DMS153 (cell line): ENCODE data around the gene ARMH3.

ENCODE experiments used
- DNase-seq: peaks from one replicate; lab custom pipeline; 2025; lab: John Stamatoyannopoulos, UW

ARMH3 gene

GRCh38 chr10:101830322-101831168 is 225.4 kb downstream of the ARMH3 start:
- peak; percentile 78 for DNase-seq

- DNase-seq = peak; percentile 39
Measured at GRCh38 chr10:101829561-101830315, 226.2 kb downstream of the ARMH3 start.

- DNase-seq = no peak
Measured at GRCh38 chr10:101828766-101829551, 227.0 kb downstream of the ARMH3 start.

GRCh38 chr10:101827919-101828600 is 227.9 kb downstream of the ARMH3 start:
- DNase-seq = no peak

GRCh38 chr10:101826852-101827434 is 229.0 kb downstream of the ARMH3 start:
- no peak for DNase-seq

- no peak for DNase-seq
Measured at GRCh38 chr10:101824736-101825135, 231.2 kb downstream of the ARMH3 start.

GRCh38 chr10:101818872-101819633 is 236.9 kb downstream of the ARMH3 start:
- peak; percentile 56 for DNase-seq

GRCh38 chr10:101818119-101818871 is 237.7 kb downstream of the ARMH3 start, which contains the start of gene OGA:
OGA (minus strand) TSS chr10:101818444; CDS start chr10:101818022, 422 bp downstream.
- DNase-seq = peak; percentile 100

GRCh38 chr10:101817337-101818118 is 238.4 kb downstream of the ARMH3 start:
- DNase-seq = no peak

- no peak for DNase-seq
Measured at GRCh38 chr10:101816913-101817336, 239.0 kb downstream of the ARMH3 start.

GRCh38 chr10:101816376-101816775 is 239.6 kb downstream of the ARMH3 start:
- no peak for DNase-seq

- DNase-seq = no peak
Measured at GRCh38 chr10:101814466-101815071, 241.4 kb downstream of the ARMH3 start.

- no peak for DNase-seq
Measured at GRCh38 chr10:101812606-101813005, 243.4 kb downstream of the ARMH3 start.

- DNase-seq = no peak
Measured at GRCh38 chr10:101807158-101807557, 248.8 kb downstream of the ARMH3 start.

GRCh38 chr10:101803511-101803910 is 252.5 kb downstream of the ARMH3 start:
- DNase-seq = no peak

- no peak for DNase-seq
Measured at GRCh38 chr10:101797403-101798059, 258.4 kb downstream of the ARMH3 start.
